Cardiac fibroblast (primary cell): ENCODE data around the gene PDGFRB.

Experiments used
- DNase-seq, 2 donors: peaks; one replicate each; pipeline versions ENCODE4 v3.0.0 to v3.0.0-alpha.2; 2010; ENCODE audit warnings: low read depth in 2 of 2
- H3K4me3 ChIP-seq, 2 donors: replicated peaks in 1 of 2; 1 replicate in 1 of 2; 2 replicates in 1 of 2; pipeline ENCODE4 v1.5.1; 2011; ENCODE audit warnings: low read depth in 2 of 2, low read length in 2 of 2, mild to moderate bottlenecking in 2 of 2, moderate library complexity in 1 of 2
- CTCF ChIP-seq: IDR thresholded peaks from one replicate; pipeline ENCODE4 v1.5.1; 2011; ENCODE audit warnings: low read depth, mild to moderate bottlenecking, low read length, inconsistent platforms

The PDGFRB gene

GRCh38 chr5:150160448-150161081 lies 4.9 kb upstream of the PDGFRB start:
- DNase-seq: no peak
- H3K4me3 ChIP-seq: no peak overlapping the region
- no peak for TF ChIP-seq CTCF

DNA sequence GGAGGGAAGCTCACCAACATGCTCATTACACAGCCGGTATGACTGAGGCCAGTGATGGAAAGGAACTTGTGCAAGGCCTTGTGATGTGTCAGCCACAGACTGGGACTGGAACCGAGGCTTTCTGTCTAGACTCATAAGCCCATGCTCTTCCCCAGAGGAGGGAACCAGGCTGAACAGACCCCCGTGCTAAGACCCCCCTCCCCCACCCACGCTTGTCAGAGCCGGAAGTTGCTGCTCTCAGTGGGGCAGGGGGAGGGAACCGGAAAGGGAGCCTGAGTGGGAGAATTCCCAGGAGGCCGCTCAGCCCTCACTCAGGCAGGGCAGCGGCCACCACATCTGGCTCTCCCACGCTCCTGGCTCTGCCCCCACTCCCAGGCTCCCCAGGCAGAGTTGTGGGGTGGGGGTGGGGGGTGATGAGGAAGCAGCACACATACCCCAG lies 4.1 kb upstream of the PDGFRB start:
- H3K4me3 ChIP-seq: no peak overlapping the region
- peak; percentile 85 to 91 for DNase-seq
- no peak for TF ChIP-seq CTCF

- TF ChIP-seq CTCF: no peak
- DNase-seq: peak in 1 of 2 donors; percentile 19
These were observed 3.4 kb upstream of the PDGFRB start for GRCh38 chr5:150159031-150159430.

DNA sequence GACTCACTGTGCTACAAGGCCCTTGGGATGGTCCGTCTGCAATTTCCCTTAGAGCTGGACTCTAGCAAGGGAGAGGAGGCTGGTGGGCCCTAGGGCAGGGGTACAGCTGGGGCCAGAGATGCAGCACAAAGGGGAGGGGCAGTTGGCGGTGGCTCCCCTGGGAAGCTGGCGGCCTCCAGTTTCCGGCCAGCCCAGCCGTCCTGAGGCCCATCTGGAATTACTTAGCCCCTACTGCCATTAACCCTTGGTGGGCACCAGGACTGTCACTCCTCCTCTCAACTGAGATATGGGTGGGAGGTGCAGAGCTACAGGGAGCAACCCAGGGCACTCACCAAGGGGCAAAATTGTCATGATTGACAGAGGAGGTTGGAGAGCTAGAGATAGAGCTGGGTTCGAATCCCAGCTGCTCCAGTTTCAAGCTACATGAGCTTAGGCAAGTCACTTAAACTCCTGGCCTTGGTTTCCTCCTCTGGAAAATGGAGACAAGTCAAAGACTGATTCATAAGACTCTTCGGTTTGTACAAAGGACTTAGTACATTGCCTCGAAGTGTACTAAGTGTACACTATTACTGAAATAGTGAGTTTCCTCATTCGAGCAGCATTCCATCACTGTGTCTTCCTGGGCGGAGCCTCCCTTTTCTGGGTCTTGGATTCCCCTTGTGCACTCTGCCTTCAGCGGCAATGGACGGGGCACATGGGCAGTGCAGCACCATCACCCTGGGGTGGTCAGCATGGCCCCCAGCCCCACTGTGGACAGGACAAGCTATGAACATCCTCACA lies 2.7 kb upstream of the PDGFRB start:
- no peak overlapping the region for H3K4me3 ChIP-seq
- no peak for TF ChIP-seq CTCF
- peak; percentile 70 to 74 for DNase-seq

More at GRCh38 chr5:150159031-150159430, 3.4 kb upstream of the PDGFRB start:
- H3K4me3 ChIP-seq: no peak overlapping the region

- no peak for TF ChIP-seq CTCF
- H3K4me3 ChIP-seq: no peak overlapping the region
- no peak for DNase-seq
These were observed 1.5 kb upstream of the PDGFRB start for GRCh38 chr5:150157168-150157567.

DNA sequence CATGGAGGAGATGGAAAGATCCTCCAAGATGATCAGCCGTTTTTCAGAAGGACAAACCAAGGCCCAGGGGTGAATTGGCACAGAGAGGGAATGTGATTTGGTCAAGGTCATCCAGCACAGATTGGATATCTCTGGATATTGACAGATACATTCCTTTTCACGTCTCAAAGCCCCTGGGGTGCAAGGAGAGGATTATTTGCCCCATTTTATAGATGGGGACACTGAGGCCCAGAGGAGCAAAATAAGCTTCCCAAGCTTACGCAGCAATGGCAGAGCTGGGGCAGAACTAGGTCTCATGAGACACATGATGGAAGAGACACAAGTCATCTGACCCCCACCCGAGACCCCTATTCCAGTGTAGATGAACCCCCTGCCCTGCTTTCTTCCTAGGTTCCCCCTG lies 895 bp upstream of the PDGFRB start:
- no peak overlapping the region for H3K4me3 ChIP-seq
- TF ChIP-seq CTCF: no peak
- no peak for DNase-seq
